GM21381 (cell line): Measurements from ENCODE around the gene ZNF593.

Experiments used
- ATAC-seq: cut with Tn5 transposase; IDR thresholded peaks from one replicate; pipeline ENCODE4 v1.9.1; 2021; ENCODE audit warnings: mild to moderate bottlenecking, moderate library complexity; ENCODE audit not compliant: unreplicated experiment

ZNF593 gene

DNA sequence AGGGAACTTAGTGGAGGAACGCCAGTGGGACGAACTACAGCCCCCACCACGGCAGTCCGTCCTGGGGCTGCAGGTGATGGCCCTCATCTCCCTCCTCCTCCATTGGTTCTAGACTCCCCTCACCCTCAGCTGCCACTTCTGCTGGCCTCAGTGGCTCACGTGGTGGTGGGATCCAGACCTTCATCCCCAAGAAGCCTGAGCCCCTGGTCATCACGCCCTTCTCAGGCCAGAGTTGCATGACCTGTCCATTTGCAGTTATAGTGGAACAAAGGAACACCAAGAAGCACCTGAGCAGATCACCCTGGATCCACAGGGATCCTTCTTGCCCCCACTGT, 23.8 kb upstream of the ZNF593 start:
- no peak for ATAC-seq

- no peak for ATAC-seq
Observed at GRCh38 chr1:26148887-26149286, 20.8 kb upstream of the ZNF593 start.

DNA sequence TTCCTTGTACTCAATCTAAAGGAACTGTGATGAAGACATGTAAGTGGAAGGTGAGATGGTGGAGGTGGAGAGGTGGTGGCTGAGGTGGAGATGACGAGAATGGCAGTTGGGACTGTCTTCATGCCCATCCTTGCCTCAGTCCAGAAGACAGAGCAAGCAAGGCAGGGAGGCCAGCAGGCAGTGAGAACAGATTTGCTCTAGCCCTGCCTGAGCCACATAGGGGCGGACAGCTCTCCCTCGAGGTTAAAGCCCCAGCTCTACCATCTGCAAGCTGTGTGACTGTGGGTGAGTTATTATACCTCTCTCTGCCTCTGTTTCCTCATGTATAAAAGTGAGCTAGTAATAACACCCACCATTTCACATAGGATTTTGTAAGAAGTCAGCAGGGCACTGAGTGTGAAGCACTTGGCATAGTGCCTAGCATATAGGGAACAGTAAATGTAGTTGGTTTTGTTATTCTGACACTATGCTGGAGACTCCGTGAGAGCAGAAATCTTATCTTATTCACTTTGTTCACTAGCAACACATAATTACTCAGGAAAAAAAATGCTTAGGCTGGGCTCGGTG, 15.7 kb upstream of the ZNF593 start:
- ATAC-seq = no peak

DNA sequence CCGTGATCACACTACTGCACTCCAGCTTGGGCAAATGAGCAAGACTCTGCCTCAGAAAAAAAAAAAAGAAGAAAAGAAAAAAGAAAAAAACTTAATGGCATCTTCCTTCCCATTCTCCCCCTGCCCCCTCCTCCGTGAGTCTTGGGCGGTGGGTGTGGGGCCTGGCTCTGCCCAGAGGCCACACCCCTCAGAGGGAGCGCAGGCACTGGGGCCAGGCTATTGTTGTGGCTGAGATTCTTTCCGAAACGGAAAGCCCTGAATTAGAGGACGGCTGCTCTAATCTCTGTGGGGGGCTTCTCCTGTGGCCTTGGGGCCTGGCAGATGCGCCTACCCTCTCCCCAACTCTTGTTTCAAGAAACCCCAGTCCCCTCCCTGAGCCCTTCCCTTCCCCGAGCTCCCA, 15.0 kb upstream of the ZNF593 start:
- ATAC-seq = no peak

- ATAC-seq = no peak
Observed at GRCh38 chr1:26155370-26156284, 14.1 kb upstream of the ZNF593 start.

DNA sequence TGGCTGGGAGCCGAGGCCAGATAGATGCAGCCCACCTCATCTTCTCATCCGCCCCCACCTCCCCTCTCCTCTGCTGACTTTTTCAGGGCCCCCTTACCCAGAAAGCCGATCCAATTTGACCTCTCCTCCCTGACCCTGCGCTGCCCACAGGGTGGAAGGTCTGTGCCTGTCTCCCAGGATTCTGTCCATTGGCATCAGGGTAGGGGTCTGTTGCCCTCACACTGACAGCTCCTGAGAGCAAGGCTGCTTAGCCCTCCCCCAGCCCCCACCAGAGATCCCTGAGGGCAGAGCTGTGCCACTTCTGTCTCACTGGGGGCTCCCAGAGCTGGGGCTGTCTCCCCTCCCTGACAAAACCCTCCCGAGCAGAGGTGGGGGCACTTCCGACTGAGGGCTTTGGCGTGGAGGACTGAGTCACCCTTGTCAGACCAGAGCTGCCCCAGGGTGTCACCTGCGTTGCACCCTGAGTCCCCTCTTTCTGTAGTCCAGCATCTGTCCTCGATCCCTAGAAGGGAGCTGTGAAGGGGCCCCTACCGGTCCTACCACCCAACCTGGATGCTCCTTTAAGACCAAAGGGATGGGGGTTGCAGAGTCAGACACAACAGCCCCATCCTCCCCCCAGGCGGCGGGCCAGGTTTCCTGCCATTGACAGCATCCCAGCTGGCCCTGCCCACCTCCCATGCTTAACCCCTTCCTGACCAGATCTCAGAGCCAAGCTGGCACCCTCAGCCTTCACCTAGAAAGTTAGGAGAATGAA, 13.2 kb upstream of the ZNF593 start:
- ATAC-seq = no peak

- ATAC-seq = no peak
Observed at GRCh38 chr1:26158271-26158907, 11.3 kb upstream of the ZNF593 start.

DNA sequence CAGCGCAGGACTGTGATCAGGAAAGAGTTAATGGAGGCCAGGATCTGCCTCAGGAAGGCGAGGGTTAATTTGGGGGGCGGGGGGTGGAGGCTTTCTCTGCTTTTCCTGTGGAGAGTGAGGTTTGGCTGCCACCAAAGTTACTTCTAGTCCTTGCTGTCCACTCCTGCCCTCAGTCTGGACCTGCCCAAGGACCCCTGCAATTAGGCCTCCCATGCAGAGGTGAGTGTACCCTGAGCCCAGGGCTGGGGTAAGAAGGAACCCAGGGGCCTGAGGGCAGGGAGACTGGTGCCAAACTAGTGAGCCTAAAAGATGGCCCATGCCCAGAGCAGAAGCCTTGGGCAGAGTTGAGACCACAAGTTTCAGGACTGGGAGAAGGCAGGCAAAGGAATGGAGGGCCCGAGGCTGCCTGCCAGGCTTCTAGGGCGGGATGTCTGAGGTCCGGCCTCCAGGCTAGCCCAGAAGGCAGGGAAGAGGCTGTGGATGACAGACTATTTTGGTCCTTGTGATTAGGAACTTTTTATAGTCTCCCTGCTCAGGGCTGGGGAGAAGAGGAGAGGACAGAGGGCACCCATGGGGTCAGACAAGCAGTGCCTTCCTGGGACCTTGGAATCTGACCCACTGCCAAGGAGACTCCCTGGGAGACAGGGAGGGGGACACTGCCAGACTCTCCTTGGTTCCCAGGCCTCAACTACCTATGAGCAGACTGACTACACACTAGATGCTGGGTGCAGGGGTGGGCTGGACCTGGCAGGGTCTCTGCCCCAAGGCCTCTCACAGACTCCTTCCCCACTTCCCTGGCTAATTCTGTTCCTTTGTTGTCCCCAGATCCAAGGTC, 10.6 kb upstream of the ZNF593 start, which contains the start of gene FAM110D:
Gene FAM110D, plus strand, starts transcription at position 172 of the 835 bp plus-strand sequence. CDS start 2,213 bp downstream, outside the sequence.
- ATAC-seq = no peak

DNA sequence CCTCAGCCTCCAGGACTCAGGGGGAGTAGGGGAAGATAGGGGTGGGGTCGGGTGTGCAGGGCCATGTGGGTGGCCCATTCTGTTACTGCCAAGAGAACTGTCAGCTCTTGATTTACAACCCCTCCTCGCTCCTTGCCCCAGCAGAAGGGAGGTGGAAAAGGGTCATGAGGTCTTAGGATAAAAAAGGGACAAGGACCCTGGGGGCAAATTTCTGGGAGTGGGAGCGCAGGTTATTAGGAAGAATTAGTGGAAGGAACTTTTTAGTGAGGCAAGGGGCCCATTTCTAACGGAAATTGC, 10.0 kb upstream of the ZNF593 start:
- no peak for ATAC-seq

- ATAC-seq = no peak
Observed at GRCh38 chr1:26160527-26161414, 8.9 kb upstream of the ZNF593 start.

GRCh38 chr1:26161415-26162219, 8.1 kb upstream of the ZNF593 start:
- ATAC-seq = no peak

- ATAC-seq = no peak
Observed at GRCh38 chr1:26162220-26162709, 7.4 kb upstream of the ZNF593 start.

- no peak for ATAC-seq
Observed at GRCh38 chr1:26163684-26164035, 6.0 kb upstream of the ZNF593 start.

- ATAC-seq = no peak
Observed at GRCh38 chr1:26164036-26164860, 5.5 kb upstream of the ZNF593 start.

DNA sequence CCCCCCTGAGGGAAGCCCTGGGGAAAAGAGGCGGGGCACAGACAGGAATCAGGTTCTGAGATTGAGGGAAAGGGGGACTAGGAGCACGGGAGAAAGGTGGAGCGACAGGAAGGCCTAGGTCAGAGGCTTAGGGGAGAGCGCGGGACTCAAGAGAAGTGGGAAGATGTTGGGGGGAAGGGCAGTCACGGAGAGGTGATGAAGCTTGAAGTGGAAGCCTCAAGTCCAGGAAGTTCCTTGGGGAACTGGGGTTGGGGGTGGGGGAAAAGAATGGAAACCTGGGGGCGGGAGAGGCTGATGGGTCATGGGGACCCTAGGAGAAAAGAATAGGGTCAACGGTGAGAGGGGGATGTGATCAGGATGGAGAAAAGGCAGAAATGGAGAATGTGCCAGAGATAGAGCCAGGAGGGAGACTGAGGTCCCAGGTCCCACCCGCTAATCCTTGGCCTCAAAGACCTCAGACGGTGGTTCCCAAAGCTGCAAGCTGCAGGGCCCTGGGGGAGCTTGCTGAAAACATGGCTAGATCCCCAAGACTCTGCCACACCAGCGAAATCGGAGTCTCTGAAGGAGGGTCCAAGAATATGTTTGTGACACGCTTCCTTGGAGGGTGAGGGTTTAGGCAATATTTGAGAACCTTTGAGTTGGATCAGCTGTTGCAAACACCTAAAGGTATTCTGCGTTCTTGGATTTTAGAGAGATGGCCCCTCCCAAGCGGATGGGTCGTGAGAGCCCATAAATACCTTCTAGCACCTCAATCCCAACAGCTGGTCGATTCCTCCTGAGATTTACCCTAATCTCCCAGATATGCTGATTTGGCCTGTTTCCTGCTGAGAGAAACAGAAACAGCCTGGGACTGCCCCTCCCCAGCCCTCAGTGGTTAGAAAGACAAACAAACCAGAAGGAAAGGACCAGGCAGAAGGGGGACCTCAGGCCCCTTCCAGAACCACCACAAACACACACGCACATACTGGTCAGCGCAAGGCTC, 4.6 kb upstream of the ZNF593 start:
- no peak for ATAC-seq

- ATAC-seq = no peak
Observed at GRCh38 chr1:26166719-26167281, 2.9 kb upstream of the ZNF593 start.
